ENCODE measurements around the gene CMIP. TPM values are rescaled to one million over a fixed set of nuclear protein-coding genes. Genes with fewer than 3 reads are reported as not detected.

CMIP gene
- total RNA-seq, 1 experiment from 2014 or later, result 48.2 TPM

DNA sequence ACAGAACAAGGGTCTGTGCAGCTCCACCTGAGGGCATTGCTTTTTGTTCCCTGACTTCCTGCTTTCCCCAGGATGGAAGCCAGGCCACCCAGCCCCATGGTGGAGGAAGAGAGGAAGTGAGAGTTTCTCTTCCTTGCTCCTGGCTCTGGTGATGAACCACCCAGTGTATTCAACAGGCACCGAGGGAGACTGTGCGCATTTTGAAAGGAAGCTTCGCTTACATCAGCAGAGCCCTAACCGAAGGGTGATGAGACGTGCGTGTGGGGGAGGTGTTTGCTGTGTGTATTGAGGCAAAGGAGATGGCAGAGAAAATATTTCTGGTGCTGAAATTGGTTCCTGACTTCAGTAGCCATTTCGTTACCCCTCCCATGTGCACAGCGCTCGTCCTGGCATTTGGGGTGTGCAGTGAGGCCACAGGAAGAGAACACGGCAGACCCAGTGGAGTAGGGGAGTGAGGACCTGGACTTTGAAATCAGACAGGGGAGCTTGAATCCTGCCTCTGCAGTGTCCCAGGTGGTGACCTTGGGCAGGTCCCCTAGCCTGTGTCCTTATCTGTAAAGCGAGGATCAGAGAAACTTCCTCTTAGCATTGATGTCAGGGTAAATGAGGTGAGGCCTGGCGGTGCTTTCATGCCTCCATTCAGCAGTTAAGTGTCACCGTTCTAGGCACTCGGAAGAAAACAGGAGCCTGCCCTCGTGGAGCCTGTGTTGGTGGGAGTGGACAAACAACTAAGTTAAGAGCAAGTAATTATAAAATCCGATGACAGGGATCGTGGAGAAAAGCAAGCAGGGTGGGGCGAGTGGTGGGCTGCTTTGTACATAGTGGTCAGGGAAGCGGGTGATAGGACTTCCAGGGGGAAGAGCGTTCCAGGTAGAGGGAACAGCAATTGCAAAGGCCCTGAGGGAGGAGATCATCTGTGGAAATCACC lies 7.4 kb downstream of the CMIP start:
- peak overlapping the region; percentile 5 for H3K4me2 ChIP-seq (ENCODE audit: insufficient read depth, insufficient read length, low read length)
- no peak overlapping the region for H2BK20ac ChIP-seq (ENCODE audit: low read depth, low read length, poor library complexity, severe bottlenecking)

More for the DNA sequence above, 7.4 kb downstream of the CMIP start:
- Histone ChIP-seq H3K56ac (ENCODE audit: insufficient read length, low read depth, low read length) (no peak overlapping the region), H2BK15ac (ENCODE audit: low read depth, low read length) (no peak overlapping the region), H3K27ac (ENCODE audit: insufficient read length, low read depth, low read length) (no peak overlapping the region), H3K4ac (ENCODE audit: low read depth, low read length) (no peak overlapping the region), H3K79me1 (ENCODE audit: insufficient read depth, low read depth, low read length, poor library complexity, severe bottlenecking) (peaks cover 5% of the 10 kb centered on the region), H2BK5ac (ENCODE audit: insufficient read length, low read length) (no peak overlapping the region), H3K18ac (ENCODE audit: insufficient read length, low read depth, low read length) (no peak overlapping the region), H4K8ac (replicated peaks; ENCODE audit: insufficient read length, low read depth, low read length) (no peak overlapping the region), H2AFZ (ENCODE audit: low read length) (no peak overlapping the region), H3K4me1 (ENCODE audit: insufficient read depth, low read length) (peaks cover 12% of the 10 kb centered on the region; the same call in 1 of the 2 replicates), H2AK5ac (ENCODE audit: insufficient read length, low read length) (no peak overlapping the region), H4K91ac (ENCODE audit: insufficient read length, low read depth, low read length) (no peak overlapping the region), H2BK120ac (ENCODE audit: low read depth, low read length, poor library complexity, severe bottlenecking) (no peak overlapping the region), H3K9me3 (ENCODE audit: control insufficient read depth, low read depth, low read length) (no peaks in the 10 kb centered on the region), H3K27me3 (ENCODE audit: insufficient read depth, low read length) (no peaks in the 10 kb centered on the region), H3K23me2 (ENCODE audit: insufficient read length, low read depth, low read length, poor library complexity, severe bottlenecking) (no peaks in the 10 kb centered on the region), H3K23ac (ENCODE audit: insufficient read length, low read depth, low read length) (no peak overlapping the region), H3K79me2 (ENCODE audit: insufficient read depth, low read length) (peaks cover 61% of the 10 kb centered on the region; the same call in 1 of the 2 replicates), H2BK12ac (ENCODE audit: insufficient read length, low read depth, low read length) (no peak overlapping the region), H3K9ac (ENCODE audit: extremely low read depth, insufficient read length, low read length) (no peak overlapping the region), H4K5ac (ENCODE audit: insufficient read length, low read depth, low read length) (no peak overlapping the region), H3T11ph (ENCODE audit: low read length) (no peak overlapping the region), H4K20me1 (ENCODE audit: control insufficient read depth, insufficient read depth, insufficient read length) (no peaks in the 10 kb centered on the region), H3K14ac (ENCODE audit: insufficient read depth, low read length) (0 out of 2 replicates have a peak overlapping the region, but pooled peaks have one; percentile 3)
- TF ChIP-seq, protein P1, sequence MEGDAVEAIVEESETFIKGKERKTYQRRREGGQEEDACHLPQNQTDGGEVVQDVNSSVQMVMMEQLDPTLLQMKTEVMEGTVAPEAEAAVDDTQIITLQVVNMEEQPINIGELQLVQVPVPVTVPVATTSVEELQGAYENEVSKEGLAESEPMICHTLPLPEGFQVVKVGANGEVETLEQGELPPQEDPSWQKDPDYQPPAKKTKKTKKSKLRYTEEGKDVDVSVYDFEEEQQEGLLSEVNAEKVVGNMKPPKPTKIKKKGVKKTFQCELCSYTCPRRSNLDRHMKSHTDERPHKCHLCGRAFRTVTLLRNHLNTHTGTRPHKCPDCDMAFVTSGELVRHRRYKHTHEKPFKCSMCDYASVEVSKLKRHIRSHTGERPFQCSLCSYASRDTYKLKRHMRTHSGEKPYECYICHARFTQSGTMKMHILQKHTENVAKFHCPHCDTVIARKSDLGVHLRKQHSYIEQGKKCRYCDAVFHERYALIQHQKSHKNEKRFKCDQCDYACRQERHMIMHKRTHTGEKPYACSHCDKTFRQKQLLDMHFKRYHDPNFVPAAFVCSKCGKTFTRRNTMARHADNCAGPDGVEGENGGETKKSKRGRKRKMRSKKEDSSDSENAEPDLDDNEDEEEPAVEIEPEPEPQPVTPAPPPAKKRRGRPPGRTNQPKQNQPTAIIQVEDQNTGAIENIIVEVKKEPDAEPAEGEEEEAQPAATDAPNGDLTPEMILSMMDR (conservative IDR thresholded peaks at IDR 0.05), result no peak
- Mint-ChIP-seq H3K9me3 (no peaks in the 10 kb centered on the region), H3K27ac (peak overlapping the region; percentile 62 to 81 (median 79)), H3K4me1 (peaks cover 74 to 80% of the 10 kb centered on the region in 2 experiments), H3K27me3 (ENCODE audit: low read depth) (no peaks in the 10 kb centered on the region; the same call in 1 of the 2 replicates), H3K4me3 (peak overlapping the region in 1 of 2 experiments; percentile 28; a peak in 3 of 5 replicates), H3K36me3 (ENCODE audit: insufficient read depth in 1 of 3, low read depth in 3 of 3) (peaks cover 6 to 25% (median 16%) of the 10 kb centered on the region in 3 experiments; a peak in 6 of 7 replicates)
- no peak for DNase-seq
- WGBS (ENCODE audit: extremely low coverage, insufficient read length, low lambda C conversion rate), result no CpG with 5 or more reads among the region's 20 CpGs

Data from H9 (cell line).